Measurements from ENCODE around the gene HMGCS2. TPM values are rescaled to one million over a fixed set of nuclear protein-coding genes. Genes with fewer than 3 reads are reported as not detected.

Gene HMGCS2
- polyA plus RNA-seq, 1 of the 3 experiments (the other 2 are of a cell fraction), result not detected

DNA sequence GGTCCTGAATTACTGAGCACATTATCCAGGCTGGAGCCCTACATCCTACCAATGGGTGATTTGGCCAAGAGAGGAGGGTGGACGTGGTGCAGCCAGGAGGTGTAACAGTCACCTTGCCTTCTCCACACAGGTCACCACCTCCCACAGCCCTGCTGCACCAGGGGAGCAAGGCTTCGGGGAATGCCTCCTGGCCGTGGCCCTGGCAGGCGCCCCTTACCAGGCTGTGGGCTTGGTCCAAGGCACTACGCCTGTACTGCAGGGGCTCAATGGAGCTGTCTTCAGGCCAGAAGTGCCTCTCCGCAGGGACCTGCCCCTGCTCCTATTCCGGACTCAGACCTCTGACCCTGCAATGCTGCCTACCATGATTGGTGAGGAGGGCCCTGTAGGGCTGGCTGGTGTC is 26.0 kb downstream of the HMGCS2 start:
- no peak overlapping the region for H3K4me2 ChIP-seq
- no peak overlapping the region for H2AFZ ChIP-seq (ENCODE audit: low read depth)
- no peak overlapping the region for H3K9ac ChIP-seq
- H3F3A ChIP-seq (replicated peaks; ENCODE audit: insufficient read depth), result no peaks in the 10 kb centered on the region
- H3K9me2 ChIP-seq, result no peaks in the 10 kb centered on the region
- no peaks in the 10 kb centered on the region for H3K27me3 ChIP-seq (ENCODE audit: insufficient read depth)
- CTCF ChIA-PET, result interaction anchor here (1.3 to 5.3 kb wide), 8 partner anchors 9 to 127 kb away, joined by 6 to 70 read pairs (median 14); partner anchors contain the start of gene REG4
- peaks cover 3 to 24% of the 10 kb centered on the region in 2 experiments for H3K36me3 ChIP-seq (replicated peaks in 1 of 2; ENCODE audit: control insufficient read depth in 1 of 2, insufficient read depth in 2 of 2, low read length in 1 of 2)
- WGBS (ENCODE audit: low lambda C conversion rate), result 80% methylated on average over 5 of the region's 7 CpGs
- no peaks in the 10 kb centered on the region for H4K20me1 ChIP-seq (ENCODE audit: insufficient read depth)
- peaks cover 0 to 15% of the 10 kb centered on the region in 2 experiments; a peak in 1 of 4 replicates for H3K4me1 ChIP-seq (ENCODE audit: control insufficient read depth in 1 of 2, insufficient read depth in 2 of 2, low read depth in 1 of 2, low read length in 1 of 2)
- no peaks in the 10 kb centered on the region for H3K79me2 ChIP-seq (ENCODE audit: insufficient read depth)
- TF ChIP-seq, protein P1, sequence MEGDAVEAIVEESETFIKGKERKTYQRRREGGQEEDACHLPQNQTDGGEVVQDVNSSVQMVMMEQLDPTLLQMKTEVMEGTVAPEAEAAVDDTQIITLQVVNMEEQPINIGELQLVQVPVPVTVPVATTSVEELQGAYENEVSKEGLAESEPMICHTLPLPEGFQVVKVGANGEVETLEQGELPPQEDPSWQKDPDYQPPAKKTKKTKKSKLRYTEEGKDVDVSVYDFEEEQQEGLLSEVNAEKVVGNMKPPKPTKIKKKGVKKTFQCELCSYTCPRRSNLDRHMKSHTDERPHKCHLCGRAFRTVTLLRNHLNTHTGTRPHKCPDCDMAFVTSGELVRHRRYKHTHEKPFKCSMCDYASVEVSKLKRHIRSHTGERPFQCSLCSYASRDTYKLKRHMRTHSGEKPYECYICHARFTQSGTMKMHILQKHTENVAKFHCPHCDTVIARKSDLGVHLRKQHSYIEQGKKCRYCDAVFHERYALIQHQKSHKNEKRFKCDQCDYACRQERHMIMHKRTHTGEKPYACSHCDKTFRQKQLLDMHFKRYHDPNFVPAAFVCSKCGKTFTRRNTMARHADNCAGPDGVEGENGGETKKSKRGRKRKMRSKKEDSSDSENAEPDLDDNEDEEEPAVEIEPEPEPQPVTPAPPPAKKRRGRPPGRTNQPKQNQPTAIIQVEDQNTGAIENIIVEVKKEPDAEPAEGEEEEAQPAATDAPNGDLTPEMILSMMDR (IDR thresholded peaks at IDR 0.05), result no peak
- TF ChIP-seq CHD2 (IDR thresholded peaks at IDR 0.05; ENCODE audit: low read length, partially characterized antibody), result no peak
- no peak for TF ChIP-seq RAD21 (IDR thresholded peaks at IDR 0.05; ENCODE audit: low read length)
- no peak for TF ChIP-seq IRF3 (IDR thresholded peaks at IDR 0.05; ENCODE audit: low read depth, low read length)
- TF ChIP-seq GABPA (IDR thresholded peaks at IDR 0.05; ENCODE audit: low read depth), result no peak
- TF ChIP-seq GATA2 (CRISPR knock-in tag; IDR thresholded peaks at IDR 0.05), result no peak
- no peak for TF ChIP-seq RCOR1 (IDR thresholded peaks at IDR 0.05; ENCODE audit: low read length)
- TF ChIP-seq NFIC (IDR thresholded peaks at IDR 0.05; ENCODE audit: borderline replicate concordance), result no peak
- TF ChIP-seq NRF1 (IDR thresholded peaks at IDR 0.05; ENCODE audit: low read depth, low read length), result no peak
- no peak for TF ChIP-seq SIN3A (IDR thresholded peaks at IDR 0.05; ENCODE audit: borderline replicate concordance, low read depth, low read length)
- no peak for TF ChIP-seq RXRA (IDR thresholded peaks at IDR 0.05; ENCODE audit: borderline replicate concordance, low read depth)
- no peak for TF ChIP-seq POLR2AphosphoS5 (IDR thresholded peaks at IDR 0.05; ENCODE audit: low read depth, low read length)
- no peak for TF ChIP-seq SMC3 (IDR thresholded peaks at IDR 0.05; ENCODE audit: low read depth, low read length)
- TF ChIP-seq, protein P2, sequence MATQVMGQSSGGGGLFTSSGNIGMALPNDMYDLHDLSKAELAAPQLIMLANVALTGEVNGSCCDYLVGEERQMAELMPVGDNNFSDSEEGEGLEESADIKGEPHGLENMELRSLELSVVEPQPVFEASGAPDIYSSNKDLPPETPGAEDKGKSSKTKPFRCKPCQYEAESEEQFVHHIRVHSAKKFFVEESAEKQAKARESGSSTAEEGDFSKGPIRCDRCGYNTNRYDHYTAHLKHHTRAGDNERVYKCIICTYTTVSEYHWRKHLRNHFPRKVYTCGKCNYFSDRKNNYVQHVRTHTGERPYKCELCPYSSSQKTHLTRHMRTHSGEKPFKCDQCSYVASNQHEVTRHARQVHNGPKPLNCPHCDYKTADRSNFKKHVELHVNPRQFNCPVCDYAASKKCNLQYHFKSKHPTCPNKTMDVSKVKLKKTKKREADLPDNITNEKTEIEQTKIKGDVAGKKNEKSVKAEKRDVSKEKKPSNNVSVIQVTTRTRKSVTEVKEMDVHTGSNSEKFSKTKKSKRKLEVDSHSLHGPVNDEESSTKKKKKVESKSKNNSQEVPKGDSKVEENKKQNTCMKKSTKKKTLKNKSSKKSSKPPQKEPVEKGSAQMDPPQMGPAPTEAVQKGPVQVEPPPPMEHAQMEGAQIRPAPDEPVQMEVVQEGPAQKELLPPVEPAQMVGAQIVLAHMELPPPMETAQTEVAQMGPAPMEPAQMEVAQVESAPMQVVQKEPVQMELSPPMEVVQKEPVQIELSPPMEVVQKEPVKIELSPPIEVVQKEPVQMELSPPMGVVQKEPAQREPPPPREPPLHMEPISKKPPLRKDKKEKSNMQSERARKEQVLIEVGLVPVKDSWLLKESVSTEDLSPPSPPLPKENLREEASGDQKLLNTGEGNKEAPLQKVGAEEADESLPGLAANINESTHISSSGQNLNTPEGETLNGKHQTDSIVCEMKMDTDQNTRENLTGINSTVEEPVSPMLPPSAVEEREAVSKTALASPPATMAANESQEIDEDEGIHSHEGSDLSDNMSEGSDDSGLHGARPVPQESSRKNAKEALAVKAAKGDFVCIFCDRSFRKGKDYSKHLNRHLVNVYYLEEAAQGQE (IDR thresholded peaks at IDR 0.05; ENCODE audit: low read depth, low read length), result no peak
- TF ChIP-seq, protein P3, sequence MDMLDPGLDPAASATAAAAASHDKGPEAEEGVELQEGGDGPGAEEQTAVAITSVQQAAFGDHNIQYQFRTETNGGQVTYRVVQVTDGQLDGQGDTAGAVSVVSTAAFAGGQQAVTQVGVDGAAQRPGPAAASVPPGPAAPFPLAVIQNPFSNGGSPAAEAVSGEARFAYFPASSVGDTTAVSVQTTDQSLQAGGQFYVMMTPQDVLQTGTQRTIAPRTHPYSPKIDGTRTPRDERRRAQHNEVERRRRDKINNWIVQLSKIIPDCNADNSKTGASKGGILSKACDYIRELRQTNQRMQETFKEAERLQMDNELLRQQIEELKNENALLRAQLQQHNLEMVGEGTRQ (IDR thresholded peaks at IDR 0.05; ENCODE audit: borderline replicate concordance, low read depth, low read length), result no peak
- no peak for TF ChIP-seq MXI1 (IDR thresholded peaks at IDR 0.05; ENCODE audit: low read depth, low read length)
- TF ChIP-seq, protein P4, sequence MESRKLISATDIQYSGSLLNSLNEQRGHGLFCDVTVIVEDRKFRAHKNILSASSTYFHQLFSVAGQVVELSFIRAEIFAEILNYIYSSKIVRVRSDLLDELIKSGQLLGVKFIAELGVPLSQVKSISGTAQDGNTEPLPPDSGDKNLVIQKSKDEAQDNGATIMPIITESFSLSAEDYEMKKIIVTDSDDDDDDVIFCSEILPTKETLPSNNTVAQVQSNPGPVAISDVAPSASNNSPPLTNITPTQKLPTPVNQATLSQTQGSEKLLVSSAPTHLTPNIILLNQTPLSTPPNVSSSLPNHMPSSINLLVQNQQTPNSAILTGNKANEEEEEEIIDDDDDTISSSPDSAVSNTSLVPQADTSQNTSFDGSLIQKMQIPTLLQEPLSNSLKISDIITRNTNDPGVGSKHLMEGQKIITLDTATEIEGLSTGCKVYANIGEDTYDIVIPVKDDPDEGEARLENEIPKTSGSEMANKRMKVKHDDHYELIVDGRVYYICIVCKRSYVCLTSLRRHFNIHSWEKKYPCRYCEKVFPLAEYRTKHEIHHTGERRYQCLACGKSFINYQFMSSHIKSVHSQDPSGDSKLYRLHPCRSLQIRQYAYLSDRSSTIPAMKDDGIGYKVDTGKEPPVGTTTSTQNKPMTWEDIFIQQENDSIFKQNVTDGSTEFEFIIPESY (IDR thresholded peaks at IDR 0.05; ENCODE audit: borderline replicate concordance, low read depth), result no peak
- TF ChIP-seq, protein P5, sequence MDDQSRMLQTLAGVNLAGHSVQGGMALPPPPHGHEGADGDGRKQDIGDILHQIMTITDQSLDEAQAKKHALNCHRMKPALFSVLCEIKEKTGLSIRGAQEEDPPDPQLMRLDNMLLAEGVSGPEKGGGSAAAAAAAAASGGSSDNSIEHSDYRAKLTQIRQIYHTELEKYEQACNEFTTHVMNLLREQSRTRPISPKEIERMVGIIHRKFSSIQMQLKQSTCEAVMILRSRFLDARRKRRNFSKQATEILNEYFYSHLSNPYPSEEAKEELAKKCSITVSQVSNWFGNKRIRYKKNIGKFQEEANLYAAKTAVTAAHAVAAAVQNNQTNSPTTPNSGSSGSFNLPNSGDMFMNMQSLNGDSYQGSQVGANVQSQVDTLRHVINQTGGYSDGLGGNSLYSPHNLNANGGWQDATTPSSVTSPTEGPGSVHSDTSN (IDR thresholded peaks at IDR 0.05), result no peak
- no peak for TF ChIP-seq JUND (IDR thresholded peaks at IDR 0.05)
- H3K4me3 ChIP-seq (ENCODE audit: low read depth in 2 of 2, low read length in 1 of 2), result no peak overlapping the region
- no peak for DNase-seq
- no peak overlapping the region for H3K27ac ChIP-seq (ENCODE audit: low read depth in 2 of 2, low read length in 1 of 2)
- POLR2A ChIA-PET, result no interaction called here
- H3K9me3 ChIP-seq, result no peaks in the 10 kb centered on the region

All from SK-N-SH (cell line).